DMS153 treated with DMSO at 0.1 percent for 48 hours (cell line): Measurements from ENCODE around the gene HNMT.

ENCODE experiments used
- DNase-seq: peaks from one replicate; lab custom pipeline; 2025; ENCODE audit not compliant: unreplicated experiment; lab: John Stamatoyannopoulos, UW

HNMT gene

DNA sequence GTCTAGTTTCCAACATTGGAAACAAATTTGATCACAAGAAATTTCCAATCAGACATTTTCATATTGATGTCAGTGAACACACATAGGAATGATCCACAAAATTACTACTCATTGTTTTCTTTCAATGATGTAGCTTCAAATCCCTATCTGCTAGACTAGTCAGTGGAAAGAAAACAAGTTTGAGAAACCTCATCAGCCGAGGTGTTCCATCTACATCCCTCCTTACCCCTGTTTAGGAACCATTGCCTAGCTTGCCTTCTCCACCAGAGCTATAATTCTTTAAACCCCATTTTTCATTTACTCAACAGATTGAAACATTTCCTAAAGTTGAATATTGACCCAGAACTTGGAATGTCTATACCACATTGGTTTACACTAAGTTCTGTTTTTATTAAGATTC, 45.3 kb downstream of the HNMT start:
- DNase-seq = no peak

DNA sequence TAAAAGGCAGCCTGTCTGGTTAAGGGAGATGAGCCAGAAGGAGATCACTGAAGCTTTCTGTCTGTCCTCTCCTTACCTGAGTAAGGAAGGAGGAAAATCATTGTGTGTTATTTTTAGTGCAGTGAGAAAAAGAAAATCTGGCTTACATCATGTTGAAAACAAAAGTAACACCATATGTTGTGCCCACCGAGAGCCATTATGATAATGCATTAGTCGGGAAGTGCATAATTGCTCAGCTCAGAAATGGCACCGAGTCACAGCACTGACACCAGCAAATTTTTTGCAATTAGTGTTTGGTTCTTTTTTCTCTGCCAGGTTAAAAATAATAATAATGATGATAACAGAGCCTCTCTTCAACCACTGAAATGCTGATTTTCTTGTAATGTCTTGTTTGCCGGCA, 46.6 kb downstream of the HNMT start:
- DNase-seq = no peak

- no peak for DNase-seq
Measured at GRCh38 chr2:138012082-138012481, 47.8 kb downstream of the HNMT start.

- no peak for DNase-seq
Measured at GRCh38 chr2:138012968-138013367, 48.7 kb downstream of the HNMT start.

DNA sequence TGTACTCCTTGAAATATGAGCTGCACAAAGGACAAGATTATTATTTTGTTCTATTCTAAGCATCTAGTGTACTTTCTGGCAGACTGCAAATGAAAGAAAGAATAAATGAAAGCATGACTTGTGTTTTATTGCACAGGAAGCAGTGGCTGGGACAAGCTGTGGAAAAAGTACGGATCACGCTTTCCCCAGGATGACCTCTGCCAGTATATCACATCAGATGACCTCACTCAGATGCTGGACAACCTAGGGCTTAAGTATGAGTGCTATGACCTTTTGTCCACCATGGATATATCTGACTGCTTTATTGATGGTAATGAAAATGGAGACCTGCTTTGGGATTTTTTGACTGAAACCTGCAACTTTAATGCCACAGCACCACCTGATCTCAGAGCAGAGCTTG, 49.4 kb downstream of the HNMT start:
- no peak for DNase-seq

GRCh38 chr2:138015494-138015893, 51.2 kb downstream of the HNMT start:
- DNase-seq = no peak

- no peak for DNase-seq
Measured at GRCh38 chr2:138016351-138017087, 52.2 kb downstream of the HNMT start.

DNA sequence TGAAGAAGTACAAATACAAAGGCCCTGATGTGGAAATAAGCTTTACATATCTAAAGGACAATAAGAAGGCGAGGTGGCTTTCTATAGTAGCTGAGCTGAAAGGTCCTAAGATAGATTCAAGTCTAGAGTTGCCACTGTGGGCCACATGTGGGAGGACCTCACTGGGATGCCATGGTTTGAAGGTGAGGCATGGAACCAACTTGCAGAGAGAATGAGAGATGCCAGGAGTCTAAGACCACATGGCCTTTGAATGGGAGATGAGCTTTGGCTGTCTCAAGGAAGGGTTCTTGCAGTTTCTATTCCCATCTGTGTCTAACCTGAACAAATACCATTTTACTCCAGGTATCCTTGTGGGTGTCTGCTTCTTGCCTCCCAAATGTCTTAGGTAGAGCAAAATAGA, 53.6 kb downstream of the HNMT start:
- DNase-seq = no peak

- DNase-seq = no peak
Measured at GRCh38 chr2:138018866-138019688, 54.8 kb downstream of the HNMT start.

DNA sequence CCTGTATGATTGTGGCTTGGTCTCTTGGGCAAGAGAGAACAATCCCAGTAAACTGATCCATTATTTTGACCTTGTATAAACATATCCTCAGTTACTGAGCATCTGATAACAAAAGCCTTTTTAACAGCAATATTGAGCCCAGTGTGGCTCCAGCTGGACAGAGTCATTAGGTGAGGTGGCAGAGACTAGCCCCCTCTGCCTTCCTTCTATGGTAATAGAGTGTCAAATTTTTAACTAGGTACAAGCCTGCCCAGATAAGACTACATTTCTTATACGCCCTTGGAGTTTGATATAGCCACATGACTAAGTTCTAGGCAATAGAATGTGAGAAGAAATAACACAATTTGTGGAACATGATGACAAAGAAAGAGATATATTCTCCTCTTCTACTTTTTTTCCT, 56.2 kb downstream of the HNMT start:
- peak; percentile 16 for DNase-seq

- DNase-seq = no peak
Measured at GRCh38 chr2:138021154-138021553, 56.9 kb downstream of the HNMT start.

GRCh38 chr2:138023298-138023697, 59.0 kb downstream of the HNMT start:
- DNase-seq = no peak

DNA sequence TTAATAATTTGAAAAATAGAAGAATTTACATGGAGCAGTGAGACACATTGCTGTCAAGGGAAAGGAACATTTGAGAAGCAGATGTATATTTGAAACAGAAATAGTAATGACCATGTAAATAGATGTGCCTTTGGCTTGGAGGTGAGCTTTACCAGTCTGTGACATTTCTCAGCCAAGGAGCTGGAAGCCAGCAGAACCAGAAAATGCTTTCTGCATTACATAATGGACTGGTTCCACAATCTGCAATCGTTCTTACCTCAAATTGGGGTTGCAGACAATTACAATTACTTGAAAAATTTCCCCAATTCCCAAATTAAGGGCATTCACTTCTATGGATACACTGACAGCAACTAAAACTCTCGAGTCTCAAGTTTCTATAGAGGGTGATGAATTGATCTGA, 59.7 kb downstream of the HNMT start:
- DNase-seq = no peak

GRCh38 chr2:138026111-138027020, 62.1 kb downstream of the HNMT start:
- DNase-seq = no peak

GRCh38 chr2:138028538-138028937, 64.3 kb downstream of the HNMT start:
- no peak for DNase-seq

- DNase-seq = no peak
Measured at GRCh38 chr2:138029276-138029675, 65.0 kb downstream of the HNMT start.

- DNase-seq = no peak
Measured at GRCh38 chr2:138030459-138030858, 66.2 kb downstream of the HNMT start.

DNA sequence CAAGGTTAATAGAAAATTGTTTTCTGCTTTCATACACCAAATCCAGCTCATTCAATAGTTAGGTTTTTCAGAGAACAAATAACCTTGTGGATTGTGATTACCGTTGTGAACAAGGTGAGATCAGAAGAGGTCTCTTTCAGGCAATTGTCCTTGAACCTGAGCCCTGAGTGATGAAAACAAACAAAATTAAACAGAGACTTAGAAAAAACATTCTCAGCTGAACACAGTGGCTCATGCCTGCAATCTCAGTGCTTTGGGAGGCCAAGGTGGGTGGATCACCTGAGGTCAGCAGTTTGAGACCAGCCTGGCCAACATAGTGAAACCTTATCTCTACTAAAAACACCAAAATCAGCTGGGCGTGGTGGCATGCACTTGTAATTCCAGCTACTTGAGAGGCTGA, 68.1 kb downstream of the HNMT start:
- DNase-seq = no peak

DNA sequence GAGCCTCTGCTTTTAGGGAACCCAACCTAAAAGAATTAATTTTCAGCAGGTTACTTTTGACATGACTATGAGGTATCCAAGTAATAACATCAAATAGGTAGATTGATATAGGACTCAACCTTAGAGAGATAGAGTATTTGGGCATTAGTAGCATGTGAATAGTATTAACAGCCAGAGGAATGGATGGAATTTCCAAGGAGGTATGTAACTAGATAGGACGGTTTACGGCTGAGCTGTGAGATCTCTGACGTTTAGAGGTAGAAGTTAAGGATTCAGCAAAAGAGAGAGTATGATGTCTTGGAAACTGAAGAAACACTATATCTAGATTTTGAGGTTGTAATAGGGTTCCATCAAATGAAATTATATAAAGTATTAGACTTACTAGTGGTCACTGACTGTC, 70.3 kb downstream of the HNMT start:
- DNase-seq = no peak

DNA sequence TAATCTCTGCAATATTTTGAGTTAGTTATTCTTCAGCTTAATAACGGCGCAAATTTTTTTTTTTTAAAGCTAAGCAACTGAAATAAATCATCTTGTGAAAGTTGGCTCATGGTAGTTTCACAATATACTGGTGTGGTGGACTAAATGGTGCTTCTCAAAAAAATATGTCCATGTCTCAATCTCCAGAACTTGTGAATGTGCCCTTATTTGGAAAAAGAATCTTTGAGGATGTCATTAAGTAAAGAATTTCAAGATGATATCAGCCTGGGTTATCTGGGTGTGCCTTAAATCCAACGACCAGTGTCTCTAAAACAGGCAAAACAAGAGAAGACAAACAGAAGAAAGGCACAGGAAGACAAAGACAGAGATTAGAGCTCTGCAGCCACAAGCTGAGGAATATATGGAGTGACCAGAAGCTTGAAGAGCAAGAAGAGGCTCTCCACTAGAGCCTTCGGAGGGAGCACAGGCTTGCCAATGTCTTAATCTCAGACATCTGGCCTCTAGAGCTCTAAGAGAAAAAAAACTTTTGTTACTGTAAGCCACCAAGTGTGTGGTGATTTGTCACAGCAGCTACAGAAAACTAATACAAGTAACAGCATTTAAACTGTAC, 71.4 kb downstream of the HNMT start:
- DNase-seq = no peak

- DNase-seq = no peak
Measured at GRCh38 chr2:138036522-138036921, 72.2 kb downstream of the HNMT start.
